NB4 (cell line): ENCODE data around the gene PTPRG.

Experiments
- DNase-seq: peaks from one replicate; pipeline ENCODE4 v3.0.0; 2010; ENCODE audit warnings: low read depth
- H3K4me3 ChIP-seq: one replicate; pipeline ENCODE4 v1.5.1; 2011; ENCODE audit warnings: mild to moderate bottlenecking, low read depth, low read length, moderate library complexity
- MAX ChIP-seq: IDR thresholded peaks from 2 replicates; pipeline ENCODE4 v1.6.1; 2011; ENCODE audit warnings: low read depth, low read length
- MYC ChIP-seq: IDR thresholded peaks from 2 replicates; pipeline ENCODE4 v1.6.1; 2011; ENCODE audit warnings: low read depth, low read length
- POLR2A ChIP-seq: IDR thresholded peaks from 2 replicates; pipeline ENCODE4 v1.6.1; 2011; ENCODE audit warnings: mild to moderate bottlenecking; ENCODE audit not compliant: insufficient read length; ENCODE audit errors: extremely low read depth
- TF ChIP-seq, protein P1 (sequence below): IDR thresholded peaks from one replicate; pipeline ENCODE4 v1.5.1; 2012; ENCODE audit warnings: low read depth, low read length

Gene PTPRG

DNA sequence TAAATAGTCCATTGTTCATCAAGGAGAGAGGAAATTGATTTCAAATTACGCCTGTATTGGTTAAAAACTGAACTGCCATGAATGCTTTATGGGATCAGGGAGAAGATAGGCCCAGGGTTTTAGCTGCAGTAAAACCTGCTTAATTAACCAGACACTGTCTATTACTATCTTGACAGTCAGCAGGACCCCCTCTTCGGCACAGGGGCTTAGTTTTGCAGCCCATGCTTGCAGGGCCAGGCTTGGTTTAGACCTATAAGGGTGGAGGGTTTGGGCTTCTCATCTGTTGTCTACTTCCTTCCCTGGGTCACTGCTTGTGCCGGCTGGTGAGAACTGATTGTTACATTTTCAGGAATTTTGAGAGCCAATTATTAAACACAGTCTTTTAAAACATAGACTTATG, 41.1 kb downstream of the PTPRG start:
- no peak for DNase-seq
- H3K4me3 ChIP-seq = no peak overlapping the region
- no peak for TF ChIP-seq POLR2A
- TF ChIP-seq MYC = no peak
- TF ChIP-seq MAX = no peak
- TF ChIP-seq, protein P1, sequence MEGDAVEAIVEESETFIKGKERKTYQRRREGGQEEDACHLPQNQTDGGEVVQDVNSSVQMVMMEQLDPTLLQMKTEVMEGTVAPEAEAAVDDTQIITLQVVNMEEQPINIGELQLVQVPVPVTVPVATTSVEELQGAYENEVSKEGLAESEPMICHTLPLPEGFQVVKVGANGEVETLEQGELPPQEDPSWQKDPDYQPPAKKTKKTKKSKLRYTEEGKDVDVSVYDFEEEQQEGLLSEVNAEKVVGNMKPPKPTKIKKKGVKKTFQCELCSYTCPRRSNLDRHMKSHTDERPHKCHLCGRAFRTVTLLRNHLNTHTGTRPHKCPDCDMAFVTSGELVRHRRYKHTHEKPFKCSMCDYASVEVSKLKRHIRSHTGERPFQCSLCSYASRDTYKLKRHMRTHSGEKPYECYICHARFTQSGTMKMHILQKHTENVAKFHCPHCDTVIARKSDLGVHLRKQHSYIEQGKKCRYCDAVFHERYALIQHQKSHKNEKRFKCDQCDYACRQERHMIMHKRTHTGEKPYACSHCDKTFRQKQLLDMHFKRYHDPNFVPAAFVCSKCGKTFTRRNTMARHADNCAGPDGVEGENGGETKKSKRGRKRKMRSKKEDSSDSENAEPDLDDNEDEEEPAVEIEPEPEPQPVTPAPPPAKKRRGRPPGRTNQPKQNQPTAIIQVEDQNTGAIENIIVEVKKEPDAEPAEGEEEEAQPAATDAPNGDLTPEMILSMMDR = no peak

DNA sequence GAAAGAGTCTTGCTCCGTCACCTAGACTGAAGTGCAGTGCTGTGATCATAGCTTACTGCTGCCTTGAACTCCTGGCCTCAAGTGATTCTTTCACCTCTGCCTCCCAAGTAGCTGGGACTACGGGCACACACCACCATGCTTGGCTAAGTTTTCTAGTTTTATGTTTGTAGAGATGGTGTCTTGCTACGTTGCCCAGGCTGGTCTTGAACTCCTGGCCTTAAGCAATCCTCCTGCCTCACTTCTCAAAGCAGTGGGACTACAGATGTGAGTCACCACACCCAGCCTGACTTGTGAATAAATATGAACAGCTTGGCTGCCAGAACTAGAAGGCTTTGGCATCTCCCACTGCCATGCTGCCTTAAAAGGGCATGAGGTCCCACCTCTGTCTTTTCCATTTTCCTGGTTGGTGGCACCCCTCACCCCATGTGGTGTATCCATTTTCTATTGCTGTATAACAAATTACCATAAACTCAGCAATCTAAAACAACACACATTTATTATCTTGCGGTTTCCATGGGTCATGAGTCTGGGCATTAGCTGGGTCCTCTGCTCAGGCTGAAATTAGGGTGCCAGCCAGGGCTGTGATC, 44.3 kb downstream of the PTPRG start:
- no peak for DNase-seq
- no peak for TF ChIP-seq MAX
- no peak for TF ChIP-seq MYC

GRCh38 chr3:61606196-61606595, 44.8 kb downstream of the PTPRG start:
- DNase-seq = no peak
- TF ChIP-seq, protein P1 = no peak
- TF ChIP-seq POLR2A = no peak
- TF ChIP-seq MAX = no peak
- TF ChIP-seq MYC = no peak
- no peak overlapping the region for H3K4me3 ChIP-seq

More for the DNA sequence above, 44.3 kb downstream of the PTPRG start:
- H3K4me3 ChIP-seq = no peak overlapping the region

DNA sequence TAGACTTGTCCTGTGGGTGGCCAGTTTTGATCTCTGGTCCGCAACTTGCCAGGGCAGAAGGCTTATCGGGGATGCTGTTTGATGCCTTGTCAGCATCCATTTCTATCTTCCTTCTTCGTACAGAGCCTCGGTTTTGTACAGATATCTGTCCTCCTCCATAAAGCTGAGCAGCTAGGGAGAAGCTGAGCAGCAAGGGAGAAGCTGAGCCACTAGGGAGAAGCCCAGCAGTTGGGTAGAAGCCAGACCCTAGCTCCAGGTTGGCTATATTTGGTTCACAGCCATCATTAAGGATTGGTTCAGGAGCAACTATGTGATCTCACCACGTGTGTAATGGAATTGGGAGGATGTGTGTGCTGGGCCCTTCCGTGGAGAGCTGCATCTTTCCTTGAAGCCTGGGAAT, 46.7 kb downstream of the PTPRG start:
- DNase-seq = no peak
- H3K4me3 ChIP-seq = no peak overlapping the region
- TF ChIP-seq POLR2A (no peak), MAX (no peak), MYC (no peak)
- TF ChIP-seq, protein P1 = no peak

- DNase-seq = no peak
- no peak overlapping the region for H3K4me3 ChIP-seq
- TF ChIP-seq POLR2A (no peak), MYC (no peak), MAX (no peak)
- TF ChIP-seq, protein P1 = no peak
Observed at GRCh38 chr3:61608711-61609110, 47.3 kb downstream of the PTPRG start.

- TF ChIP-seq POLR2A (no peak), MAX (no peak)
- H3K4me3 ChIP-seq = no peak overlapping the region
- no peak for DNase-seq
Observed at GRCh38 chr3:61610316-61610715, 48.9 kb downstream of the PTPRG start.
